Spleen (tissue), 7 donors: ENCODE results near the gene CCNQ.

Source experiments
- CTCF ChIP-seq, 11 experiments: fragments of 200-600 bp in 7 of 11; fragments of 450-650 bp in 4 of 11; sonication (generic) in 4 of 11; IDR thresholded peaks in 8 of 11; conservative IDR thresholded peaks in 3 of 11; 1 replicate in 7 of 11; 2 replicates in 4 of 11; pipeline versions ENCODE4 v1.4.0 to v1.8.0; 2016 to 2021; ENCODE audit warnings: antibody characterized with exemption in 11 of 11, inconsistent platforms in 4 of 11, mild to moderate bottlenecking in 1 of 11
- POLR2A ChIP-seq, 3 donors: fragments of 450-650 bp; IDR thresholded peaks; one replicate each; pipeline ENCODE4 v1.5.1; 2017; ENCODE audit warnings: antibody characterized with exemption in 3 of 3, mild to moderate bottlenecking in 1 of 3
- POLR2AphosphoS5 ChIP-seq, 3 donors: sonication (generic); formaldehyde crosslinking; IDR thresholded peaks; one replicate each; pipeline ENCODE4 v1.5.1; 2017; ENCODE audit warnings: antibody characterized with exemption in 3 of 3
- donor health status: DM: no; HTN: no; CAD: no; lungs with moderate emphysema.
- donor health status: DM: no; HTN: no; CAD: no.
- donor health status: DM: no; HTN: no; CAD: no.

GRCh38 chrX:153608806-153609205, 9.9 kb upstream of the CCNQ start:
- TF ChIP-seq CTCF (IDR thresholded peaks at IDR 0.05 in 8 of 11, conservative IDR thresholded peaks at IDR 0.05 in 3 of 11): no peak
- TF ChIP-seq POLR2A (IDR thresholded peaks at IDR 0.05): no peak
- no peak for TF ChIP-seq POLR2AphosphoS5 (IDR thresholded peaks at IDR 0.05)
